HG02870 (cell line): Measurements from ENCODE around the gene ARHGEF11.

Source experiments
- ATAC-seq: cut with Tn5 transposase; IDR thresholded peaks from one replicate; pipeline ENCODE4 v1.9.1; 2021; ENCODE audit warnings: mild to moderate bottlenecking, moderate library complexity; ENCODE audit not compliant: unreplicated experiment

Gene ARHGEF11

DNA sequence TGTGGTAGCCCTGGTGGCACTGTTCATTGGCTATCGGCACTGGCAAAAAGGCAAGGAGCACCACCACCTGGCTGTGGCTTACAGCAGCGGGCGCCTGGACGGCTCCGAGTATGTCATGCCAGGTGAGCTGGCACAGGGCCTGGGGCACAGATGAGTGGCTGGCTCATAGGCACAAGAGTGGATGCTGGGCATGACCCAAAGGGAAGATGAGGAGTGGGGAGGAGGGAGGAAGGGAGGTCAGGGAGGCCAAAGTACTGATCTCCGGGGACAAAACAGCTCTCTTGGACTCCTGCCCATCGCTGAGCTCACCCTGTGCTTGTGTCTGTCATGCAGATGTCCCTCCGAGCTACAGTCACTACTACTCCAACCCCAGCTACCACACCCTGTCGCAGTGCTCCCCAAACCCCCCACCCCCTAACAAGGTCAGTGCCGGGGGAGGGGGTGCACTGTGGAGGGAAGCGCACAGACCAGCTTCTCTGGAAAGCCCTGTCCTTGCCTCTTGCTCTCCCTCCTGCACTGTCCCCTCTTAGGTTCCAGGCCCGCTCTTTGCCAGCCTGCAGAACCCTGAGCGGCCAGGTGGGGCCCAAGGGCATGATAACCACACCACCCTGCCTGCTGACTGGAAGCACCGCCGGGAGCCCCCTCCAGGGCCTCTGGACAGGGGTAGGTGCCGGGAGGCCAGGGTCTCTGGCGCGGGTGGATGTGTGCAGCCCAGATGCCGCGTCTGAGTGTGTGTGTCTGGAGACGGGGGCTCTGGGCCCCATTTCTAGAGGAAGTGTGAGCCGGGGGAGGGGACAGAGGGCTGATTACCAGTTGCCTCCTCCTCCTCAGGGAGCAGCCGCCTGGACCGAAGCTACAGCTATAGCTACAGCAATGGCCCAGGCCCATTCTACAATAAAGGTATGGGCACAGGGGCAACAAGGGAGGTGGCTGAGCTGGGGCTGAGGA is 132.4 kb downstream of the ARHGEF11 start:
- ATAC-seq, result no peak

DNA sequence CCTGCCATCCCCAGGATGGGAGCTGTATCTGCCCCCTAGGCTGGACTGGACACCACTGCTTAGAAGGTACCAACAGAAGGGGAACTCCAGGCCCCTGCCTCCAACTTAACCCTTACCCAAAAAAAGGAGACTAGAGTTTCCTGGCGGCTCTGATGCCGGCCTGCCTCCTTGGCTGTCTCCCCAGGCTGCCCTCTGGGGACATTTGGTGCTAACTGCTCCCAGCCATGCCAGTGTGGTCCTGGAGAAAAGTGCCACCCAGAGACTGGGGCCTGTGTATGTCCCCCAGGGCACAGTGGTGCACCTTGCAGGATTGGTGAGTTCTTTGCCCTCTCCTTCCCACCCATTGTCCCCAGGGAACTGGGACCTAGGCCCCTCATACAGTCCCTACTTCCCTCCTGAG is 133.2 kb downstream of the ARHGEF11 start:
- ATAC-seq, result no peak

DNA sequence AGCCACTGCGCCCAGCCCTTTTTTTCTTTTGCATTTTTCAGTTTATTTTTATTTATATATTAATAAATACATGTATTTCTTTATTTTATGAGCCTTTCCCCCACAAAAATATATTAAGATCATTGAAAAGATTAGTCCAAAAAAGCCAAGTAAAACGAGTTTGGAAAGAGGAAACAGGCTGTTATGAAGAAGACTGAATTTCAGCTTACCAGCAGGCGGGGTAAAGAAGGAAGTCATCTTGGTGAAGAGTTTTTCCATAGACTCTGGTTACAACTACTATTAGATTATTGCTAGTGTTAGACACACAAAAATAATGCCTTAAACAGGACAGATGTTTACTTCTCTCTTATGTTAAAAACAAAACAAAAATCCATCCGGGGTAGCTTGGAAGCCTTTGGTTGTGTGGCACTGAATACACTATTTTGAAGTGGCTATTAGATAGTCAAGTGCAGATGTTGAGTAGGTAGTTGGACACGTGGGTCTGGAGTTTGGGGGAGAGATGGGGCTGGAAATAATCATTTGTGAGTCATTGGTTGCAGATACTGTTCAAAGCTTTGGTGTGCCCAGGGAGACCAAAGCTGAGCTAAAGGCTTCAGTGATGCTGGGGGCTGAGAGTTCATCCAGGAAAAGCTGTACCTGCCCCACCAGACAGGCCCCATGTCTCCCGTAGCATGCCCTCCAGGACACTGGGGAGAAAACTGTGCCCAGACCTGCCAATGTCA is 133.8 kb downstream of the ARHGEF11 start:
- ATAC-seq, result no peak

DNA sequence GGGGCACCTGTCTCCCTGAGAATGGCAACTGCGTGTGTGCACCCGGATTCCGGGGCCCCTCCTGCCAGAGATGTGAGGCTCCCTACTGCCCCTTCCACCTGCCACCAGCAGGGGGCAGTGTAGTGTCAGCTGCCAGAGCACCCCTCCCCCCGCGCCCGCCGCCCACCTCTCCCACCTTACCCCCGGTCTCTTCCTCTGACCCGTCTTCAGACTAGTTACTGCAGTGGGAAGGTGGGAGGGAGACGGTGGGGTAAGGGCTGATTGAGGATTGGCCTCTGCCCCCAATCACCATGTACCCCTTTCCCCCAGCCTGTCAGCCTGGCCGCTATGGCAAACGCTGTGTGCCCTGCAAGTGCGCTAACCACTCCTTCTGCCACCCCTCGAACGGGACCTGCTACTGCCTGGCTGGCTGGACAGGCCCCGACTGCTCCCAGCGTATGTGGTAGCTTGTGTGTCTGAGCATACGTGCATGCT is 135.2 kb downstream of the ARHGEF11 start:
- ATAC-seq, result no peak

DNA sequence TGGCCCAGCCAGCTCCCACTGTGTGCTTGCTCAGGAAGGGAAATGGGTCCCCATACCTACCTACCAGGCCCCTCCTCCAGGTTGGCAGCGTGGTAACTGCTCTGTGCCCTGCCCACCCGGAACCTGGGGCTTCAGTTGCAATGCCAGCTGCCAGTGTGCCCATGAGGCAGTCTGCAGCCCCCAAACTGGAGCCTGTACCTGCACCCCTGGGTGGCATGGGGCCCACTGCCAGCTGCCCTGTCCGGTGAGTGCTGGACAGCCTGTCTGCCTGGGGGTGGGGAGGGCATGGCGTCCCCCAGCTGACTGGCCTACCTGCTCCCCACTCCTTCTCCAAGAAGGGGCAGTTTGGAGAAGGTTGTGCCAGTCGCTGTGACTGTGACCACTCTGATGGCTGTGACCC is 135.9 kb downstream of the ARHGEF11 start:
- no peak for ATAC-seq

DNA sequence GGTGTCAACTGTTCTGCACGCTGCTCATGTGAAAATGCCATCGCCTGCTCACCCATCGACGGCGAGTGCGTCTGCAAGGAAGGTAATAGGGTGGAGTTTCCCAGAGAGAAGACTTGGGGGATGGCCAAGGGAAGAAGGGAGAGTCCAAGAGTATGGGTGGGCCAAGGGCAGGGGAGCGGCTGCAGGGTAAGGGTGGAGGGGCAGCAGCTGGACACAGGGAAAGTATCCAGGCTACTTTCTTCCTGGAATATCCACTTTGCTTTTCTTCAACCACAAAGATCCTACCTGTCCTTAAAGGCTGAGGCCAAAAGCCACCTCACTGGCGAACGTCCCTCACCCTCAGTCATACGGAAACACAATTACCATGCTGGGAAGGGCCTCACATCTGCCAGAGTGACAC is 136.6 kb downstream of the ARHGEF11 start:
- ATAC-seq, result no peak

DNA sequence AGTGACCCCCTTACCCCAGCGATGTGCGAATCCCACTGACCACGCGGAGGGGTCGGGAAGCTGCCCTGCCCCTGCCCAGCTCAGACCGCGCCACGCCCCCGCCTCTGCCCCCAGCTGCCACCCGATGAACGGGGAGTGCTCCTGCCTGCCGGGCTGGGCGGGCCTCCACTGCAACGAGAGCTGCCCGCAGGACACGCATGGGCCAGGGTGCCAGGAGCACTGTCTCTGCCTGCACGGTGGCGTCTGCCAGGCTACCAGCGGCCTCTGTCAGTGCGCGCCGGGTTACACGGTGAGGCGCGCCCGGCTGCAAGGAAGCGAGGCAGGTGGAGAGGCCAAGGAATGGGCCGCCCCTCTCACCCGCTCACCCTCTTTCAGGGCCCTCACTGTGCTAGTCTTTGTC is 137.0 kb downstream of the ARHGEF11 start:
- no peak for ATAC-seq

DNA sequence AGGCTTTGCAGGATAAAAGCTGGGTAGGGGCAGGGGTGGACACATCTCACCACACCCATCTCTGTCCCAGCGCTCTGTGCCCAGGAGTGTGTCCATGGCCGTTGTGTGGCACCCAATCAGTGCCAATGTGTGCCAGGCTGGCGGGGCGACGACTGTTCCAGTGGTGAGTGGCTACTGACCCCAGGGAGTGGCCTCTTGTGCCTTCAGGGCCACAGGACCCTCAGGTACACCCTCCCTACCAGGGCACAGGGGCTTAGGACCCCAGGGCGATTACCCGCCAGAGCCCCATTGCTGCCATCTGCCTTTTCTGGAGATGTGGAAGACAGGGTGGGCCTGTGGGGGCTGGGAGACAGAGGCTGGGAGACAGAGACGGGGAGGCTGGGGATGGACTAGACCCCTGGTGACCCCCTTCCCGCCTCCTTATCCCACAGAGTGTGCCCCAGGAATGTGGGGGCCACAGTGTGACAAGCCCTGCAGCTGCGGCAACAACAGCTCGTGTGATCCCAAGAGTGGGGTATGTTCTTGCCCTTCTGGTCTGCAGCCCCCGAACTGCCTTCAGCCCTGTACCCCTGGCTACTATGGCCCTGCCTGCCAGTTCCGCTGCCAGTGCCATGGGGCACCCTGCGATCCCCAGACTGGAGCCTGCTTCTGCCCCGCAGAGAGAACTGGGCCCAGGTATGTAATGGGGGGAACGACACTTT is 139.2 kb downstream of the ARHGEF11 start:
- no peak for ATAC-seq

DNA sequence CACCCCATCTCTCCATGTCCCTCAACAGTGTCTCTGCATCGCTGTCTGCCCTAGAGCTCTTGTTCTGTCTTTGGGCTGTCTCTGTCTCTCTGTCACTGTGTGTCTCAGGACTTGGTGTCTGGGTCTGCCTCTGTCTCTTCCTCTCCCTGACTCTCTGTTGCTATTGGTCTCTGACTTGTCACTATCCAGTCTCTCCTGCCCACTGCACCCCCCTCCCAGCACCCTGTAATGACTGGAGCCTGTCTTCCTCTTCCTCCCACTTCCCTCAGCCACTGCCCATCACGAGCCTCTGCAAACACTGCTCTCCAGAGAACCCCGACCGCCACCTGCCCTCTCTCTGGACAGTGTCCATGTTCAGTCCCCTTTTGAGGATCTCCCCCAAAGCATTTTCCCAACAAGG is 139.9 kb downstream of the ARHGEF11 start:
- no peak for ATAC-seq

DNA sequence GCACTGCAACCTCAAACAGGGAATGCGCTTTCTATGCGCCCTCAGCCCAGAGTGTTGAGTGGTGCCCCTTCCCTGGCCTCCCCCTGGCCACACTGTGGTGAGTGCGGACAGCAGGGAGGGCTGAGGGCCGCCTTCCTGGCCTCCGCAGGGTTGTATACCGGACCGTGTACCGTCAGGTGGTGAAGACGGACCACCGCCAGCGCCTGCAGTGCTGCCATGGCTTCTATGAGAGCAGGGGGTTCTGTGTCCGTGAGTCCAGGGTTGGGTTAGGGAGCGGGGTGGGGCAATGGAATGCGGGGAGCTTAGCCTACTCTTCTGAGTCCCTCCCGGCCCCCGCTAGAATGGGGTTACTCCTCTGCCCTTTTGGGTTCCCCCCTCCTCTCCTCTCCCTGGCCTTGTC is 140.4 kb downstream of the ARHGEF11 start:
- ATAC-seq, result no peak

DNA sequence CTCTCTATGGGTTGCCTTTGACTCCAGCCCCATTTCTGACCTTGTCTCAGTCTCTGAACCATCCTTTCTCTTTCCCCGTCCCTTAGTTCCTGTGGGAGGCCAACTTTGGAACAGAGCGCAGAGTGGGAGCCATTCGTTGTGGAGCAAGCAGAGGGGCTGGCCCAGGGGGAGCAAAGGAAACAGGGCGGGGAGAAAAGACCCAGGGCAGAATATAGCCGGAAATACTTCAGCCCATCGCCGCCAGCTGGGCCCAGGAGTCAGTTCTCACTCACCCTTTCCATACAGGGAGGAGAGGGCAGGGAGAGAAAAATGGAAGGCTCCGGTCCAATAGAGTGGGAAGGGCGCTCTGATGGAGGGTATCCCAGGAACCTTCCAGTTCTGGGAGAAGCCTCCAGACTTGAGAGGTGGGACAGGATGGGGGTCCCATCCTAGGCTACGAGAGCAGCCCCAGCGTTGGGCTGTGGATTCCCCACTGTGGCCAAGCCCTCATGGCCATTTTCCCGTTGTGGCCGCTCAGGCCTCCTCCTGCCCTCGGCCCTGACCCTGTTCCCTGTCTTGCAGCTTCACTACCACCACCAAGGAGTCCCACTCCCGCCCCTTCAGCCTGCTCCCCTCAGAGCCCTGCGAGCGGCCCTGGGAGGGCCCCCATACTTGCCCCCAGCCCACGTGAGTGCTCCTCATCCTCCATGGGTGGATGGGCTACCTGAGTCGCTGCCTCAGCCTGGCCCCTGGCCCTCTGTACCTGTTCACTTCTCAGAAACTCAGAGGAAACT is 141.2 kb downstream of the ARHGEF11 start:
- ATAC-seq, result no peak

DNA sequence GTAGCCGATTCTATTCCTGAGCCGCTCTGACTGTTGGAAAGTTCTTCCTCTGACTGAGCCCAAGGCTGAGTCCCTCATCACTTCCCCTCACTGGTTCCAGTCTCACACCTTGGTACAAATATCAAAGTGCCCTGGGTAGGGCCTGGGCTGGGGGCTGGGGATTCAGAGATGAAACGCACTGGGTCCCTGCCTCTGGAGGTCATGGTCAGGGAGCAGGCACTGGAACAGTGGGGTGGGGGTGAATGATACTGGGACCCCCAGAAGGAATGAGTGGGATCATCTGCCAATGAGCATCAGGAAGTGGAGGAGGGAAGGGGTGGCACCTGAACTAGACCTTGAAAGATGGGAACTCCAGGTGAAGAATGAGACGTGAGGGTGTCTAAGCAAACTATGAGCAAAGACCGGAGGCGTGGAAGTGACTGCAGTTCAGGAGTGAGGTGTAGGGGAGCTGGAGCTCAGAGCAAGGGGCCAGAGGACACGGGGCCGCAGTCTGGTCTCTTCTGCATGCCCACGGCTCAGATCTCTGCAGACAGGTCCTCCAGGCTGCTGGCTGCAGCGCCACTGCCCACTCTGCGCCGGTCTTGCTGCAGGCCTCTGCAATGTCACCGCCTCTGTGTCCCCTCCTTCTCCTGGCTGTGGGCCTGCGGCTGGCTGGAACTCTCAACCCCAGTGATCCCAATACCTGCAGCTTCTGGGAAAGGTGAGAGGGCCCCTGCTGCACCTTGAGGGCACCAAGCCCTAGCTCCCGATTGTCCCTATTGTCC is 142.0 kb downstream of the ARHGEF11 start:
- ATAC-seq, result no peak

DNA sequence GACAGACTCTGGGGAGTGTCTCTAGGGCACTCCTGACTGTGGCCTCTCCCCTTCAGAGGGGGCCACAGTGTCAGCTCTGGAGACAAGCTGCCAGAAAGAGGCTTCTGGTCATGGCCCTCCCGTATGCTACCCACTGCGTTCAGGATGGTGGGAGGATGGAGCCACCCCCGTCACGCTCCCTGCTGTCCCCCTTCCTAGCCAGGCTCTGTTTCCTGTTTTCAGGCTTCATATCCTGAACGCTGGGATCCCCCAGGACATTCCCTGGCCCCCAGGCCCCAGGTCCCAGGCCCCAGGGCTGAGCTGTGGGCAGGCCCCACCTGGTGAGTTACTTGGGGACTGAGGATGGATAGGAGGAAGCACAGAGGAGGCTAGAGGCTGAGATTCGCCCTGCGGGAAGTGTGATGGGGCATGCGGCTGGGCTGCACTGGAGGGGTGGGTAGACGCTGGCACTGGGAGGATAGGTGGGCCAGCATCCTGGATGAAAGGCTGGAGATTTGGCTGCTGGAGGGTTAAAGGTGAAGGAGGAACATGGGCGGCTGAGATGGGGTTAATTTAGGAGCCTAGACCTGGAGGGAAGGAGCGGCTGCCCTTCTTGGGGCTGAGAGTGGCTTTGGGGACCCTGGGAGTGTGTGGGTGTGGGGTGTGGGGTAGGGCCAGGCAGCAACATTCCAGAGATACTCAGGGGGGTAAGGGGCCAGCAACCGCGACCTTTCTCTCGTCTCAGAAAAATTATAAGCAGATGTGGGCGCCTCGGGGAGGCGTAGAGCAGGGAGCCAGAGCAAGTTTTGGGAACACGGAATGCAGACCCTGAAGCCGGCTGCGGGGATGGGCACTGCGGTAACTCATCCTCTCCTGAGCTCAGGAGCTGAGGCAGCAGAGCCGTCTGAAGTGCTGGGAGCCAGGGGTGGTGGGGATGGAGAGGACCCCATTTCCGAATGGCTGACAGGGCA is 143.3 kb downstream of the ARHGEF11 start:
- no peak for ATAC-seq

DNA sequence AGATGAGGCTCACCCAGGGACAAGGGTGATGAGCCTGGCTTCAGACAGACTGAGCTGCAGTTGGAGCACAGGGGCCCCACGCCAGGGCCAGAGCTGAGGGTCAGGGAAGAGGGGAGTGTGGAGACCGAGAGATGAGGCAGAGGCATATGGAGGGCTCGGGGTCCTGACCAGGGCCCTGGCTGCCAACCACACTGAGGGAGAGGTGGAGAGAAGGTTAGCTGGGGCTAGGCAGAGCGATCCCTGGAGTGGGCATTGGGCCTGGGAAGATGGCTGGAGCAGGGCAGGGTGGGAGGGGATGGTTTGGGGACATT is 144.0 kb downstream of the ARHGEF11 start:
- no peak for ATAC-seq

DNA sequence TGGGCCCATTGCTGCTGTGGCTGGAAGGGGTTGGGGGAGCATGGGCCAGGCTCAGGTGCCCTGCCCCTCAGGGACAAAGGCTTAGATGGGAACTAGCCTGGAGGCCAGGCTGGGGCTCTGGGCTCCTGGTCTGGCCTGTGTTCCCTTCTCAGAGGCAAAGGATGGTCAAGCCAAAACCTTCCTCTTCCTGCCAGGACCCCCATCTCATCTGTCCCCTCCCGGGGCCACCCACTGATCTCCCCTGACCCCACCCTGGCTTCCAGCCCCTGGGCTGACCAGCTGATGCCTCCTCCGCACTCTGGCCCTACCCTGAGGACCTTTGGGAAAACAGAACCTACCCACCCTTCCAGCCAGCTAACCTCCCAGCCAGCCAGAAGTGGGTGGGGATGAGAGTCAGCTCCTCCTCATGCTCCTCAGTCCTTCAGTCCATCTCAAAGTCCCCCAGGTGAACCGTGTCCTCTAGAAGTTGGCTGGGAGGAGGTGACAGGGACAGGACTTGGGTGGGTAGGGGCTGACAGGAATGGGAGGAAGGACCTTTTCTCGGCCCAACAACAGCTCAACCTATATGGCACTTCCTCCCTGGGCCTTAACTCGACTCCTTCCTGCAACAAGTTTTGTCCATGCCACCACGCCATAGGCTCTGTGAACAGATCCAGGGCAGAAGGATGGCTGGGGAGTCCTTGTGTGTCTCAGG is 144.5 kb downstream of the ARHGEF11 start:
- ATAC-seq, result no peak

DNA sequence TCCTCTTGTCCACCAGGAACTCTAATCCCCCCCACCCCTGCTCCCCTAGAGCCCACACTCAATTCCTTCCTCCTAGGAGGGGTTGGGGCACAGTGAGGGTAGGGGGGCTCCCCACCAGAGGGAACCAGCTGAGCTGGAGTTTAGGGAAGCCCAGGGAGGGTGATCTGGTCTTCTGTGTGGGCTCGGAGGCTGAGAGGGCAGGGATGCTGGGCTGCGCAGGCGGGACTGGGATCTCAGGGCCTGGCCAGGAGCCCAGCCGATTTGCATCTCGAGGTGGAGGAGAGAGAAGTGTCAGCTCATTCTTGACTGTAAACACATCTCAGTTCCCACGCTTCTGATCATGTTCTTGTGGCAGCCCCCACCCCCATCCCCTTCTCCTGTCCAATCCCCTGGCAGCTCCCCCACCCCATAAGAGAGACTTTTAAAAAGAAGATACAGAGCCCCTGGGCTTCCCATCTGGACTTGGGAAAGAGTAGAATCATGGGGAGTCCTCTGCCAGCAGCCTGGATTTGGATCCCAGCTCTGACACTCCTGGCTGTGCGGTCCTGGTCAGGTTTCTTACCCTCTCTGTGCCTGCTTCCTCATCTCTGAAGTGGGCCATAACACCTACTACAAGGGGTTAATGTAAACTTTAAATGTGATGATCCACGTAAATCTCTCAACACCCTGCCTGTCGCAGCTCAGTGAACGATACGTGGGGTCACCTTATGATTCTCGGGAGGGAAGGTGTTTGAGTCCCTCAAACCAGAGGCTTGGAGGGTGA is 145.4 kb downstream of the ARHGEF11 start:
- no peak for ATAC-seq

DNA sequence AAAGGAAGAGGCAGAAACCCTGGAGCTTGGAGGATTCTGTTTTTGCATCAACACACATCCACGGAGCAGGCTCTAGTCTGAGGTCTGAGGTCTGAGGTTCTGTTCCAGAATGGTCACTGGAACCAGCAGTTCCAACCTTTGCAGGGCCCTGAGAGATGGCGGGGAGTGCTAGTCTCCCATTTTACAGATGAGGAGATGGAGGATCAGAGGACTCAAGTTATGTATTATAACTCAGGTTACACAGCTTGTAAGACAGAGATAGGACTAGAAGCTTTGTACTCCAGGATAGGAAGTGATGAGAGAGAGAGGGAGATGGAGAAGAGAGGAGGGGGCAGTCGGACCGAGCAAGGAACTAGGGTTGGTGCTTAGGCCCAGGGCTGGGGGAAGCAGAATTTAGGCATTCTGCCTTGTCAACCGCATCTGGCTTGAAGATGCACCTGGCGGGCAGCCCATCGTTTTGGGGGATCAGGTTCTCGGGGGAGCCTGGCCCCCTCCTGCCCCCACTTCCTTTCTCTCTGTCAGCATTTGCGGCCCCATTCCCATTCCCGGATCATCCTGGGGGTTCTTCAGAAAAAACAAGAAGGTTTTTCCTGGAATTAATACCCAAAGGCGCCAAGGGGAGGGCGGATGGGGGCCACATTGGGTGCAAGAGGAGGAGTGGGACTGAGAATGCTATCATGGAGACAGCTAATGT is 146.4 kb downstream of the ARHGEF11 start:
- ATAC-seq, result no peak
